Heart left ventricle (tissue), 16 donors: ENCODE data around the gene PAM16. TPM values are rescaled to one million over a fixed set of nuclear protein-coding genes. Genes with fewer than 3 reads are reported as not detected.

Experiments used
- ATAC-seq, 4 donors: fragments of 200-7000 bp; cut with Tn5 transposase; one replicate each; pipeline ENCODE4 v1.9.1; 2020 to 2022; ENCODE audit warnings: moderate library complexity in 4 of 4, mild to moderate bottlenecking in 3 of 4, moderate number of reproducible peaks in 1 of 4
- DNase-seq, 5 donors: peaks; one replicate each; pipeline ENCODE4 v3.0.0-alpha.2; 2020
- H3K27ac ChIP-seq, 12 donors: fragments of 200-600 bp; sonication (generic) in 4 of 12; one replicate each; pipeline versions ENCODE4 v1.5.0 to v1.8.0; 2016 to 2022; ENCODE audit warnings: mild to moderate bottlenecking in 2 of 12
- H3K27me3 ChIP-seq, 9 donors: fragments of 200-600 bp; sonication (generic) in 2 of 9; one replicate each; pipeline versions ENCODE4 v1.5.1 to v1.8.0; 2016 to 2022; ENCODE audit warnings: mild to moderate bottlenecking in 3 of 9
- H3K36me3 ChIP-seq, 9 donors: fragments of 200-600 bp; sonication (generic) in 2 of 9; one replicate each; pipeline versions ENCODE4 v1.5.0 to v1.8.0; 2018 to 2022; ENCODE audit warnings: mild to moderate bottlenecking in 2 of 9
- H3K4me1 ChIP-seq, 12 donors: fragments of 200-600 bp; sonication (generic) in 4 of 12; one replicate each; pipeline versions ENCODE4 v1.5.0 to v1.8.0; 2016 to 2022; ENCODE audit warnings: mild to moderate bottlenecking in 3 of 12
- H3K4me3 ChIP-seq, 12 donors: fragments of 200-600 bp; sonication (generic) in 4 of 12; one replicate each; pipeline versions ENCODE4 v1.5.0 to v1.8.0; 2017 to 2022; ENCODE audit warnings: mild to moderate bottlenecking in 9 of 12, moderate library complexity in 4 of 12
- H3K9me3 ChIP-seq, 12 donors: fragments of 200-600 bp; sonication (generic) in 4 of 12; one replicate each; pipeline versions ENCODE4 v1.5.0 to v1.8.0; 2016 to 2022; ENCODE audit warnings: mild to moderate bottlenecking in 1 of 12
- CTCF ChIP-seq, 12 donors: fragments of 200-600 bp; sonication (generic) in 4 of 12; IDR thresholded peaks; one replicate each; pipeline versions ENCODE4 v1.5.0 to v1.8.0; 2018 to 2022; ENCODE audit warnings: antibody characterized with exemption in 12 of 12, mild to moderate bottlenecking in 5 of 12
- POLR2A ChIP-seq, 2 donors: fragments of 450-650 bp; IDR thresholded peaks; one replicate each; pipeline ENCODE4 v1.6.1; 2017; ENCODE audit warnings: antibody characterized with exemption in 2 of 2, mild to moderate bottlenecking in 2 of 2, moderate library complexity in 2 of 2
- WGBS, 4 donors: extraction: QIAGEN DNeasy Blood & Tissue Kit in 2 of 4; methylation state at CpG; one replicate each; pipeline versions ENCODE4 v1.1.5 to v1.1.7; 2013 to 2018; 5-methylcytosine and 5-hydroxymethylcytosine counted together
- intact Hi-C, 10 donors: fragments of 100-400 bp; cut with DNase I; formaldehyde crosslinking; loops; one replicate each; pipeline versions ENCODE4 v1.11.1 to v1.14.2; 2022
- polyA plus RNA-seq, 2 donors: library from polyadenylated mRNA; stranded (reverse); fragments of 200-250 nt; gene quantifications; one replicate each; pipeline ENCODE4 v1.2.3, GENCODE V29; 2013
- total RNA-seq, 9 donors: library from RNA; depleted of rRNA in 2 of 9; stranded (reverse); fragments of >200 nt in 2 of 9; fragmentation: NEBNext Ultra II Directional in 3 of 9; extraction: Animal tissue kit (Norgen Biotek cat#: 25700) in 3 of 9; gene quantifications; one replicate each; pipeline versions ENCODE4 v1.1.0 to v1.2.4, GENCODE V29; 2016 to 2023
- donor health status: ischemic (EF 13 %, LVEDD 7.1; RV severe dilation, severe dysfunction).
- donor health status: healthy with polysubstance abuse.
- donor health status: DM: no; HTN: yes; CAD: no.
- donor health status: DM: no; HTN: no; CAD: no.
- donor health status: ischemic (EF 25% LVEDD 6.9; RV normal size, moderate dysfunction).
- donor health status: ischemic (EF 25% LVEDD 5.7; RV mildly dilated, moderate dysfunction).
- donor health status: healthy.
- donor health status: DM: yes; HTN: yes; CAD: no.
- donor health status: ischemic (EF 35%, LVEDD 5.7; RV mildly dilated, moderate dysfunction).
- donor health status: nonischemic (EF 11% LVEDD 7.7; RV severe dilation, severe dysfunction).
- donor health status: DM: yes; HTN: yes; CAD: no.
- donor health status: PGD.
- donor health status: ischemic (EF 29% LVEDD 5.4; RV normal size, mild dysfunction).
- donor health status: nonischemic (EF 23%, LVEDD 6.1; RV moderate dilation, normal function).

PAM16 gene
- total and polyA plus RNA-seq, 11 donors, result 32.7 to 210 (median 65.0) TPM

- 92 to 100% (median 97%) methylated on average over 5 to 10 of the region's 10 CpGs for WGBS, 4 donors
- no peak for ATAC-seq
These were observed 13.9 kb upstream of the PAM16 start for GRCh38 chr16:4365014-4365406.

GRCh38 chr16:4364196-4365013, 13.3 kb upstream of the PAM16 start:
- ATAC-seq, result no peak

More at GRCh38 chr16:4365014-4365406, 13.9 kb upstream of the PAM16 start:
- intact Hi-C loops, result no loop called here
- H3K9me3 ChIP-seq, result no peaks in the 10 kb centered on the region
- H3K4me3 ChIP-seq, result no peak overlapping the region
- no peak for DNase-seq
- peaks cover 0 to 47% (median 27%) of the 10 kb centered on the region in 9 donors for H3K36me3 ChIP-seq
- H3K27me3 ChIP-seq, result no peaks in the 10 kb centered on the region
- peaks cover 0 to 14% (median 5%) of the 10 kb centered on the region in 12 donors for H3K4me1 ChIP-seq
- TF ChIP-seq CTCF (IDR thresholded peaks at IDR 0.05) (no peak), POLR2A (IDR thresholded peaks at IDR 0.05) (no peak)
- H3K27ac ChIP-seq, result no peak overlapping the region

GRCh38 chr16:4362476-4363135, 11.5 kb upstream of the PAM16 start:
- ATAC-seq (no peak), DNase-seq (no peak)
- intact Hi-C loops, result no loop called here
- Histone ChIP-seq H3K9me3 (no peaks in the 10 kb centered on the region), H3K36me3 (peaks cover 0 to 67% (median 40%) of the 10 kb centered on the region in 9 donors), H3K4me1 (peaks cover 0 to 3% (median 0%) of the 10 kb centered on the region in 12 donors), H3K4me3 (no peak overlapping the region), H3K27ac (no peak overlapping the region), H3K27me3 (no peaks in the 10 kb centered on the region)
- TF ChIP-seq CTCF (IDR thresholded peaks at IDR 0.05) (no peak), POLR2A (IDR thresholded peaks at IDR 0.05) (no peak)
- 89 to 93% (median 92%) methylated on average over 16 to 19 of the region's 19 CpGs for WGBS, 4 donors

More at GRCh38 chr16:4364196-4365013, 13.3 kb upstream of the PAM16 start:
- no peak overlapping the region for H3K4me3 ChIP-seq
- 88 to 92% (median 91%) methylated on average over 23 to 37 of the region's 37 CpGs for WGBS, 4 donors
- intact Hi-C loops, result no loop called here
- H3K9me3 ChIP-seq, result no peaks in the 10 kb centered on the region
- TF ChIP-seq POLR2A (IDR thresholded peaks at IDR 0.05) (no peak), CTCF (IDR thresholded peaks at IDR 0.05) (no peak)
- peaks cover 0 to 49% (median 27%) of the 10 kb centered on the region in 9 donors for H3K36me3 ChIP-seq
- H3K27me3 ChIP-seq, result no peaks in the 10 kb centered on the region
- H3K4me1 ChIP-seq, result peaks cover 0 to 8% (median 5%) of the 10 kb centered on the region in 12 donors
- no peak for DNase-seq
- no peak overlapping the region for H3K27ac ChIP-seq

GRCh38 chr16:4361944-4362311, 10.8 kb upstream of the PAM16 start:
- H3K4me1 ChIP-seq, result peaks cover 0 to 3% (median 0%) of the 10 kb centered on the region in 12 donors
- H3K36me3 ChIP-seq, result peaks cover 0 to 73% (median 41%) of the 10 kb centered on the region in 9 donors
- DNase-seq (no peak), ATAC-seq (no peak)
- TF ChIP-seq POLR2A (IDR thresholded peaks at IDR 0.05), result no peak
- TF ChIP-seq CTCF (IDR thresholded peaks at IDR 0.05), result no peak
- H3K27me3 ChIP-seq, result no peaks in the 10 kb centered on the region
- H3K4me3 ChIP-seq, result no peak overlapping the region
- 60 to 96% (median 92%) methylated on average over 1 to 12 of the region's 12 CpGs for WGBS, 4 donors
- no peak overlapping the region for H3K27ac ChIP-seq
- intact Hi-C loops, result loop anchor here in 1 of 10 donors (2.0 kb wide), 1 partner anchor 39 kb away; no protein-coding TSS in a partner anchor
- H3K9me3 ChIP-seq, result no peaks in the 10 kb centered on the region
